HG02623 (cell line): ENCODE results near the gene RHOBTB3.
A peak's percentile ranks its signal among the peaks of the same experiment; 100 is the strongest.
"Not testable (repeated sequence)": the region's sequence is repeated elsewhere in the genome, so short reads cannot be mapped to it uniquely, and the experiment has no call there.

ENCODE experiments used
- ATAC-seq: cut with Tn5 transposase; IDR thresholded peaks from one replicate; pipeline ENCODE4 v1.9.1; 2021; ENCODE audit warnings: moderate library complexity; ENCODE audit not compliant: unreplicated experiment

Gene RHOBTB3, protein sequence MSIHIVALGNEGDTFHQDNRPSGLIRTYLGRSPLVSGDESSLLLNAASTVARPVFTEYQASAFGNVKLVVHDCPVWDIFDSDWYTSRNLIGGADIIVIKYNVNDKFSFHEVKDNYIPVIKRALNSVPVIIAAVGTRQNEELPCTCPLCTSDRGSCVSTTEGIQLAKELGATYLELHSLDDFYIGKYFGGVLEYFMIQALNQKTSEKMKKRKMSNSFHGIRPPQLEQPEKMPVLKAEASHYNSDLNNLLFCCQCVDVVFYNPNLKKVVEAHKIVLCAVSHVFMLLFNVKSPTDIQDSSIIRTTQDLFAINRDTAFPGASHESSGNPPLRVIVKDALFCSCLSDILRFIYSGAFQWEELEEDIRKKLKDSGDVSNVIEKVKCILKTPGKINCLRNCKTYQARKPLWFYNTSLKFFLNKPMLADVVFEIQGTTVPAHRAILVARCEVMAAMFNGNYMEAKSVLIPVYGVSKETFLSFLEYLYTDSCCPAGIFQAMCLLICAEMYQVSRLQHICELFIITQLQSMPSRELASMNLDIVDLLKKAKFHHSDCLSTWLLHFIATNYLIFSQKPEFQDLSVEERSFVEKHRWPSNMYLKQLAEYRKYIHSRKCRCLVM

DNA sequence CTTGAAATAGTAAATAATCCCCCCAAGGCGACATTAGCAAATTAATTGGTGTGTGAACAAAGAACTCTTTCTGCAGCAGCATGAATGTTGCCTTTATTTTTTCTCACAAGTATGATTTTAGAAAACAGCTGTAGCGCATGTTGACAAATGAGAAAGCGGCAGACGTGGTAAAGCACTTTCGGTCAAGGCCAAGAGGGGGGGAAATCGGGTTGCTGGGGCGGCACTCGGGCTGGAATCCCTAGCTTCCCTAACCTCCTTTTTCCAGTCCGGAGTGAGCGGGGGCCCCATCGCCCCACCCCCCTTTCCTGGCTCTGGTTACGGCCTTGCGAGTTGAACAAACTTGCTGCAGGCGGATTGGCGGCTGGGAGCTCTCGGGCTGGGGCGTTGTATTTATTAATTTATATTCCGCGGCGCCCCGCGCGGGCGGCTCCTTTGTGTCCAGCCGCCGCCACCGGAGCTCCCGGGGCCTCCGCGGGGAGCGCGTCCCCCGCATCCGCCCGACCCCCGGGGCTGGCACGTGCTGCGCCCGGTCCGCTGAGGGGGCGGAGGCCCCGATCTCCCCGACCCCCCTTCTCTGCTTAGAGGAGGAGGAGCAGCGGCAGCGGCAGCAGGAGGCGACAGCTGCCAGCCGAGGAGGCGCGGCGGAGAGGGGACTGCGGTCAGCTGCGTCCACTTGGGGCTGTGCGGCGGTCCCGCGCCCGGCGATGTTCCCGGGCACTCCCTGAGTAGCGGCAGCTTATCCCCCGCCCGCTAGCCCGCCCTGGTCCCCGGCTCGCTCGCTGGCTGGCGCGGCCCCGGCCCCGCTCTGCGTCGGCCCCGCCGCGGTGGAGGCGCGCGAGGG, at the start of gene RHOBTB3:
Gene RHOBTB3, plus strand, starts transcription at position 607 of the 841 bp plus-strand sequence. CDS start 347 bp downstream, outside the sequence.
- peak; percentile 30 for ATAC-seq

DNA sequence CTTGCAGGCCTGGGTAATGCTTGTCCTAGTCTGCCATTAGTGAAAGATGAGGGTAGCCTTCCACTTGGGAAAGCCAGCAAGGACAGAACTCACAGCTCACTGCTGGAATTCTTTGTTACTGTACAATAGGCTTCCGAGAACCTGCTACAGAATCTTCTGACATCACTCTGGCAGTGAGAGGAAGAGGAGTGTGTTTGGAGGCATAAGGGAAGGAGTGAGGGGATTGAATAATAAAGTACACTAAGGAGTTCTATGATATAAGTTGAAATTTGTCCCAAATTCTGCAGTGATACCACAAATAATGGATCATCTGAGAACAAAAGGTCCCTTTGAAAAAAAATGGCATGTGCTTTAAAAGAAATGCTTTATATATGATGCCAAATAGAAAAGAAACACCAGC, 48.2 kb upstream of the RHOBTB3 start, which contains the start of gene SPATA9:
Gene SPATA9, minus strand, starts transcription at position 101 of the 400 bp plus-strand sequence. CDS start 137 bp downstream, outside the sequence.
- ATAC-seq, result no peak

DNA sequence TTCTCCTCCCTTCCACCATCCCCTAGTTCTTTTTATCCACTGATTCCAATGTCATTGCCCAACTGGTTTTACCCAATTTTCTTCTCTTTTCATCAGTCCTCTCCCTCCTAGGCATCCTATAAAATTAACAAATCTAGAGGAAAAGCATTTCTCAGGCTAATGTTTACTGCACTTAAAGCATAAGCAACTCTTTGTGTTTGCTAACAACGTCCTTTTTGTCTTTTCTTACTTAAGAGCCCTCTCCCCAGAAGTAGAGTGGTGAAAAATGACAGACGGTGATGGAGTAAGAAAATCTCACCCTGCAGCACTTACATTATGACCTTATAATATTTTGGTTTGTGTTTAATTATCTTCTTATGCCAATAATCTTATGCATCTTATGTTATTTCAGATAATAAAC, 46.8 kb upstream of the RHOBTB3 start:
- no peak for ATAC-seq

DNA sequence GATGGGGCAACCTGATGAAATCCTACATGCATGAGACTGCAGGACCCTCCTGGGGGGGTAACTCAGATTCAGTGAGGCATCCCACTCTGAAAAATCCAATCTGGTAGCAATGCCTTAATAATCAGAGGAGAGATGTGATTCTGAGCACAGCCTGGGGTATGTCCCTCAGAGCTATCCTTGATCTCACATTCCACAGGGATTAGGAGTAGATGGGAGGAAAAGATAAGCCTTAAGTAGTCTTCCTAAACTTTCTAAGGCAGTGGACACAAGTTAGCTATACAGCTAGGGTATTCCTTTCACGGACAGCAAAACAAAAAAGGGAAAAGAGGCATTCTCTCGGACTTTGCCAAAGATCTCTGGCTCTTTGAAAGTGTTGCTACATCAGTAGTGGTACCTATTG, 44.5 kb upstream of the RHOBTB3 start:
- no peak for ATAC-seq

DNA sequence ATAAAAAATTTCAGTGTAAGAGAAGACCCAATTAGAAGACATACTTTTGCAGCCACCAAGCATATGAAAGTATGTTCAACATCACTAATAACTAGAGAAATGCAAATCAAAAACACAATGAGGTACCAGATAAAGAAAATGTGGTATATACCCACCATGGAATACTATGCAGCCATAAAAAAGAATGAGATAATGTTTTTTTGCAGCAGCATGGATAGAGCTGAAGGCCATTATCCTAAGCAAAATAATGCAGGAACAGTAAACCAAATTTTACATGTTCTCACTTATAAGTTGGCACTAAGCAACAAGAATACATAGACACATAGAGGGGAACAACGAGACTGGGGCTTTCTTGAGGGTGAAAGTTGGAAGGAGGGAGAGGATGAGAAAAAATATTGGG, 41.5 kb upstream of the RHOBTB3 start:
- no peak for ATAC-seq

DNA sequence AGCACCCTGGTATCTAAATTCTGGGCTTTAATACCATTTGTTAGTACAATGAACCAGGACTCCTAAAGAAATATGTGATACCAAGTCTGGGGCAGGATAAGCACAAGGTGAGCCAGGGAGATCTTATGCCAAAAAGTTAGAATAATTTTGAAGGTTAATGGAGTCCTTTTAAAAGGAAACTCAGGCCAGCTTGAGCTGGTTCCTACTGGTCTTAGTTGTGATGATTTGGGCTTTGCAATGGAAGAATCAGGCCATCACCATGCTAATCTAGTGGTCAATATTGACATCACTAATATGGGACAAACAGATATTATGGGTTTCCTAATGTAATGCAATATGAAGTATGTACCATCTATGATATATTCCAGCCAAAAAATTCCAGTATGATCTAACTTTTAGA, 40.8 kb upstream of the RHOBTB3 start:
- no peak for ATAC-seq

DNA sequence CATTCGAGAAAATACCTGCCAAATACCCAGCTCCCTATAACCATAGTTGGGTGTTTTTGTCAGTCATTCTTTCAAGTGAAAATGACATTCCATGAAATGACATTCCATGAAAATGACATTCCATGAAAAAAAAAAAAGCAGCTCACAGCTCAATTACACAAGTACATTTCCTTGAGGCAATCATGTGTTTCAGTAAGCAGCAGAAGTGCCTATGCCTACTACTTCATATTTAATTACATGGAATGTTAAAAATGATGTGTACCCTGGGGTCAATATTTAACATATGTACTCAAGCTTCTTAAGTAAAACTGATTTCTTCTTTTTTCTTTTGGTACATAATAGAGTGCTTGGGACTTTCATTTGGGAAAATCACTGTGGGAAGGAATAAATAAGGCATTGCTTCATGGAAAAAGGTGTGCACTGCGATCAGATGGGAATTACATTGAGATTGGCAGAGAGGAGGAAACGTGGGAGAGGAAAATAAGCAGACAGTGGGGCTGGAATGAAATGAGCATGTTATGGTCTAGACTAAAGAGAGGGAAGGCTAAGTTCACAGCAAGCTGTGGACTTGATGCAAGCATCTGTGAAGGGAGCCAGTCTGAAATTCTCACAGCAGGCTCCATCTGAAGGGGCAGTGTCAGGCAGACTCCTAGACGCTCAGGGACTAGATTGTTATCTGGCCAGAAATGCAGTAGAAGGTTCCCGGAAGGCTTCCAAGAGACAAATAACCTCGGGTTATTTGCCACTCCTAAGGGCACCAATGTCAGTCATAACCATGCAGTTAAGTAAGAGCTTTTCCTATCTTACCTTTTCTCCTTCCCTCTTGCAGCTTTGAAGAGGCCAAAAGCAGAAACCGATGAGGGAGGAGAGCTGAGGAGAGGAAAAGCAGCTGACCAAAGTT, 33.1 kb upstream of the RHOBTB3 start:
- no peak for ATAC-seq

DNA sequence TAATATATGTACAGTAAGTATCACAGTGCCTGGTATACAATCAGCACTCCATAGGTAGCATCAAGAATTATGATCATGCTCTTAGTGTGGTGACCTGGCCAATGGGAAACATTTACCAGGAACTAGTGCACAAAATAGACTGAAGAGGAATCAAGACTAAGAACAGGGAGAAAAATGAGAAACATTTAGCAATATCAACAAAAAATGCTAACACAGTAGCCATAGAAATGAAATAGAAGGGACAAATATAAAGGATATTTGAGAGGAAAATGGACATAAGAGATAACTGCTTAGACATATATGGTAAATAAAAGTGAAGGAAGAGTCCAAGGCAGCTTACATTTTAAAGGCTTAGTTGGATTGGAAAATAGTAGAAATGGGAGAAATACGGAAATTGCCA, 31.8 kb upstream of the RHOBTB3 start:
- no peak for ATAC-seq

DNA sequence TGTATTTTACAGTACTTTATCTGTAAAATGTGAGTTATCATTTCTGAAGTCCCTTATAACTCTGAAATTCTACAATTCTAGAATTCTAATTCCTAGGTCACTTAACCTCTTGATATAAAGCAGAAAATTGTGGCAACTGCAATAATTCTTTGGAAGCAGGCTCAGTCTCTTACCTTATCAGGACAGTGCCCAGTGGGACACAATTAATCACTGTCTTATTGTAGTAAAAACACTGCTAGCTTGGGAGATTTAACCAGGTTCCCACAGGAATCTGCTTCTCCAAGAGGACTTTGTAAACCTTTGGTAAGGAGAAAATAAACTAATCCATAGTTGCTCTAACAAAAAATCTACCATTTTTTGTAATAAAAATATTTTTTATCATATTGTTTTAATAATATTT, 30.1 kb upstream of the RHOBTB3 start:
- no peak for ATAC-seq

DNA sequence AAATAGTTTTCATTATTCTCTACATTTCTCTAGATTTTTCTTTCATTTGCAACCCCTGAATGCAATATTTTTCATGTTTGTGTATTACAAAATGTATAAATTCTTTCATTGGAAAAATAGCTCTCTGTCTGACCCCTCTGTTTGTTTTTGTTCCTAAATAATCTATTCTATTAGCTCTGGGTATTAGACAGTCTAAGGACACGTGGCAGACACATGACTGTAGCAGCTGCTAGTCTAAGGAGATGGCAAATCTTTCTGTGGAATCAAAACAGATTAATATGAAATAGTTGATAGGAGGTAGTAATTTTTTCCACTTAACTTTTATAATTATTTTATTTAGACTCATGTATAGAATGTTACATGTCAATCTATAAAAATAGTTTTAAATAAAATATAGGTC, 27.0 kb upstream of the RHOBTB3 start:
- ATAC-seq, result no peak

DNA sequence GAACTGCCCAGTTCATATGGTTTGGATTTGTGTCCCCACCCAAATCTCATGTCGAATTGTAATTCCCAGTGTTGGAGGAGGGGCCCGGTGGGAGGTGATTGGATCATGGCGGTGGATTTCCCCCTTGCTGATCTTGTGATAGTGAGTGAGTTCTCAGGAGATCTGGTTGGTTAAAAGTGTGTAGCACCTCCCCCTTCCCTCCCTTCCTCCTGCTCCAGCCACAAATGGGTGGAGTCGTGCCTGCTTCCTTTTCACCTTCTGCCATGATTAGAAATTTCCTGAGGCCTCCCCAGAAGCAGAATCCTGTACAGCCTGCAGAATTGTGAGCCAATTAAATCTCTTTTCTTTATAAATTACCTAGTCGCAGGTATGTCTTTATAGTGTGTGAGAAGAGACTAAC, 24.9 kb upstream of the RHOBTB3 start:
- not testable (repeated sequence) for ATAC-seq

DNA sequence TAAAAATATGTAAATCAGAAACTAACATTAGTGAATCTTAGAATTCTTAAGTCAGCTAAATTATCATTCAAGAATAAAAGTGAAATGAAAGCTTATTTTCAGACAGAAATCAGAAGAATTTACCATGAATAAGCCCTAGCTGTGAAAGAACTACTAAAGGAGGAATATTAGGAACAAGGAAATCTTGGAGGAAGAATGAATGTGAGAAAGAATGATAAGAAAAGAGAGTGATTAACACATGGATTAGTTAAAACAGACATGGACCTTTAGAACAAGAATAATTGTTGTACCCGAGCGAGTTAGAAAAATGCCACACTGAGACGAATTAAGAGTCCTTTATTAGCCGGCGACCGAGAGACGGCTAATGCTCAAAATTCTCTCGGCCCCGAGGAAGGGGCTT, 24.1 kb upstream of the RHOBTB3 start:
- ATAC-seq, result no peak

DNA sequence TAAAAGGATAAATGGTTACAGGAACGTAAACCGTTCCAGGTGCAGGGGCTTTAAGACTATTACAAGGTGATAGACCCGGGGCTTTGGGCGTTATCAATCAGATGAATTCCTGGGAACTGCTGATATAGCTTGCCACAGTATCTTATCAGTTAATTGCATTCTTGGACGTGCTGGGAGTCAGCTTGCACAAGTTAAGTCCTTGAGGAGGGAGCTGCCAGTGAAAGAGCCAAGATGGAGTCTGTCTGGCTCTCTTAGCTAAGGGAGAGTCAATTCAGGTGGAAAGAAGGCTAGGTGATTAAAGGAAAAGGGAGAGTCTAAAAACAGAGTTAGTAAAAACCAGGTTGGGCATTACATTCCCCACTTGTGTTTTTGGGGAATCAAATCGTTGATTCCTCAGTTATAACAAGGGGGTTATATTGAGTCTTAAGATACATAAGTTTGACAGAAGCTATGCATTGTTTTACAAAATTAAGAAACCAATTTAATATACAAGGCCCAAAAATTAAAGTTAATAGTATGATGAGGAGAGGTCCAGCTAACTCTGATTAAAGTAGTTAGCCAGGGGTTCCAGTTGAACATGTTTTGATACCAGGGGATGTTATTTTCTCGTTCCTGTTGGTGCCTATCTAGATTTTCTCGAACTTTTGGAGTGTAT, 23.5 kb upstream of the RHOBTB3 start:
- not testable (repeated sequence) for ATAC-seq

DNA sequence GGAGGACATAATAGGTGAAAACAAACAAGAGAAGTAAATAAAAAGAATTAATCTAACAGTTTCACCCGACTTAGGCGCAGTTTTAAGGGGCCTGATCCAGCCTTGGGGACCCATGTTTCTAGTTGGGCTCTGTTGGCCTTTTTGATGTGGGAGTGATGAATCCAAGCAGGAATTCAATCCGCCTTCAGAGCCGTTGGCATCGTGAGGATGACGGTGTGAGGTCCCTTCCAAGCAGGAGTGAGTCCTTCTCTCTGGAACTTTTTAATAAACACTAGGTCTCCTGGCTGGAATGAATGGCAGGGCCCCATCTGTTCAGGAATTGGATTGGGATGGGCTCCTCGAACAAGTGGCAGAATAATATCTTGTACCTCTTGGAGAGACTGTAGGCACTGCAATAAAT, 22.3 kb upstream of the RHOBTB3 start:
- no peak for ATAC-seq

DNA sequence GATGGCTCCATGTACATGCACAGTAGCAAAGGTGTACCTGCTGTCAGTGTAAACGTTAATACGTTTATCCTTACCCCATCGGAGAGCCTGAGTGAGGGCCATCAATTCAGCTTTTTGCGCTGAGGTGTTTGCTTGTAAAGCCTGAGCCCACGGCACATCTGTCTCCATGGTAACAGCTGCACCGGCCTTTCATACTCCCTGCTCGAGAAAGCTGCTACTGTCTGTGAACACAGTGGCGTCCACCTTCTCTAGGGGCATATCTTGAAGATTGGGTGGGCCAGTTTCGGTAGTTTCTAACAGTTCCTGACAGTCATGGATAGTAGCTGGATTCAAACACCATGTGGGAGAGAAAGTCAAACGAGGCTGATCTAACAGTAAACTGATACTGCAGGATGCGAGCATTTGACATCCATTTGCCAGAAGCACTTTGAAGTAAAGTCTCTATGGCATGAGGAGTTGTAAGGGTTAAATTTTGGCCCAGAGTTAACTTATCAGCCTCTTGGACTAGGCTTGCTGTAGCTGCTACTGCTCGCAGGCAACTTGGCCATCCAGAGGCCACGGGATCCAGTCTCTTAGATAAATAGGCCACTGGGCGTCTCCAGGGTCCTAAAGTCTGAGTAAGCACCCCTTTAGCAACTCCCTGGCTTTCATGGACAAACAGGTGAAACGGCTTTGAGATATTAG, 21.0 kb upstream of the RHOBTB3 start:
- no peak for ATAC-seq

DNA sequence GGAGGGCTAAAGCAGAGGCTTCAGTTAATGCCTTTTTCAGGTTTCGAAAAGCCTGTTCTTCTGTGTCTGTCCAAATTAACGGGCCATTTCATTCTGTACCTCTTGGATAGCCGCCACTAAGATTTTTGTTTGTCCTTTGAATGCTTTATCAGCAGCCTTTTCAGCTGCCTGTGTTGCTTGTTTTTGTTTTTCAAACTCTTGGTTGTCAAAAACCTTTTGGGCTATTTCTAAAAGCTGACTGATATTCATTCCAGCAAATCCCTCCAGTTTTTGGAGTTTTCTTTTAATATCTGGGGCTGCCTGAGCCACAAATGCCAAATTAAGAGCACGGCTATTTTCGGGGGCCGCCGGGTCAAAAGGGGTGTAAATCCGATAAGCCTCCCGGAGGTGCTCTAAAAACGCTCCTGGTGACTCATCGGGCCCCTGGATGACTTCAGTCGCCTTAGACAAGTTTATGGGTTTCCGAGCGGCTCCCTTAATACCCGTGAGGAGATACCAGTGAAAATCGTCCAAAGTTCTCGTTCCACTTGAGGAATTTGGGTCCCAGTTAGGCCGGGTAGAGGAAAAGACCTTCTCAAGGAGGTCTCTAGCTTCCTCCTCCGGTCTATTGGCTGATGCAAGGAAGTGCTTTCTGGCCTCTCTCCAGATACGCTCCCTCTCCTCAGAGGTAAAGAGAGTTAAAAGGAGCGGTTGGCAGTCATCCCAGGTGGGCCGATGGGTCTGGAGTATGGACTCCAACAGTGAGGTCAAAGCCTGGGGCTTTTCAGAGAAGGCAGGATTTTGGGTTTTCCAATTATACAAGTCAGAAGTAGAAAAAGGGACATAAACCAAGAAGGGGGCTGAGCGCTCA, 20.3 kb upstream of the RHOBTB3 start:
- not testable (repeated sequence) for ATAC-seq

DNA sequence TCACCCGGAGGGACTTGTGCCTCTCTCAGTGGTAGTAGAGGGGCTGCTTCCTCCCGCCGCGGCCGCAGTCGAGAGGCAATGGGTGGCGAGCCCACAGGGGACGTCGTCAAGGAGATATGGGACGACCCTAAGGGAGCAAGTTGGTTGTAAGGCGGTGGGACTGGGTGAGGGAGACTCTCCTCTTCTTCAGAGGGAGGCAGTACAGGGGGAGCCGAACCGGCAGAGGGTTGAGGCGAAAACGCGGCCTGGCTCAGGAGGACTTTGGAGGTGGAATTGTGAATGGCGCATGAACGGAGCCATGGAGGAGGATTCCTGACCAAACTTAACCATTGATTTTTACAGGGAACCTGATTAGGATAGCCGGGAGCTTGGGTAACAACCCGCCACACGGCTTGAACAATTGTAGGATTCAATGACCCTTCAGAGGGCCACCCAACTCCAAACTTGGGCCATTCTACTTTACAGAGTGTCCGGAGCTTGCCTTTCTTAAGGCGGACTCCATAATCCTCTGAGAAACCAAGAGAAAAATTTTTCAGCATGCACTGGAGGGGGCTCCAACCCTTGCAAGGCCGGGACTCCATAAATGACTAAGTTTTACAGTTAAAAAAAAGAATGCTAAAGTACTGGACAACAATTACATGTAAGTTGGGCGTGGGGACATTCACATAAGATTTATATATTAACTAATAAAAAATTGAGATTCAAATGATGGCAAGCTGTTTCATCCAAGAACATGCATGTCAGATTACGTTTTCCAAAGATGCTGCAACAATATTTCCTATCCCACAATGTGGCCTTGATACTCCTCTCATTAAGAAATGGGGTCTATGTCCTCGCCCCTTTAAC, 19.4 kb upstream of the RHOBTB3 start:
- no peak for ATAC-seq
